AG09309 (cell line): ENCODE data around the gene GIPR.
A peak's percentile ranks its signal among the peaks of the same experiment; 100 is the strongest.

Source experiments
- DNase-seq: peaks from one replicate; pipeline ENCODE4 v3.0.0-alpha.2; 2010; ENCODE audit warnings: low read depth
- H3K4me3 ChIP-seq: 2 replicates; pipeline ENCODE4 v1.5.1; 2011; ENCODE audit warnings: mild to moderate bottlenecking, low read depth, low read length, moderate library complexity; ENCODE audit not compliant: control insufficient read depth
- TF ChIP-seq, protein P1 (sequence below): IDR thresholded peaks from 2 replicates; pipeline ENCODE4 v1.5.1; 2011; ENCODE audit warnings: mild to moderate bottlenecking, low read depth, low read length, inconsistent platforms; ENCODE audit not compliant: insufficient read depth, control insufficient read depth; ENCODE audit errors: missing control alignments

Gene GIPR

DNA sequence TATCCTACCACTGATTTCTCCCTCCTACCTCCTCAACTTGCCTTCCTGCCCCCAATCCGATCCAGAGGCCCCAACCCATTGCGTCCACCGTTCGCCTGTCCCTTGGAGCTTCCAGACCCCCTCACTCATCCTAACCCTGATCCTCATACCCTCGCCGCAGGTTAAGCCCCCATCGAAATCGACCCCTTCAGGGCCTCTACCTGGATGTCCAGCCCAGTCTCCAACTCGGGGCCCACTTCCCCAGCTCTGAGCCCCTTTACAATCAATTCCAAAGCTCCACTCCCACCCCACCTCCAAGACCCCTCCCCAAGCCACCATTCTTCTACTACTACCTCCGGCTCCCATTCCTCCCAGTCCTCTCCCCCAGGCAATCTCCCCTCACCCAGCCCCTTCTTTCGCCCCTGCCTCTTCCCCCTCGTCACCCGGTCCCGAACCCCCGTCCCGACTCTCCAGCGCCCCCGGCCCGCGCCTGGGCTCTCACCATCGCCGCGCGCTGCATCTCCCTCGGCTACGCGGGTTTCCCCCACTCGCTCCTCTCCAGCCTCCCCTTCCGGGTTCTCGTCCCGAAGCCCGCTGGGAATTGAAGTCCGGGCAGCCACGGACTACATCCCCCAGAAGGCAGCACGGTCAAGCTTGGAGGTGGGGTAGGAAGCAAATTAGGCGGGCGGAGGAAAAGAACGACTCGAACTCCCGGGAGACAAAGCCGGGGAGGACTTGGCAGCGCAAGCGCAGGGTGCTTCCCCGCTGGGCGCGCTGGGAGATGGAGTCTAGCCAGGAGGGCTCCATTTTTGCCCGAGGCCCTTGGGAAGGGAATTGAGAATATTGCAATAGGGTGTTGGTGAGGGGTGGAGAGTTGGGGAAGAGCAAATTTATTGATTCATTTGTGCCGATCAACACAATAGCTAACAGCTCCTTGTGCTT, 62.6 kb downstream of the GIPR start, which contains the start of gene FBXO46:
Gene FBXO46 (minus strand): TSS at position 529 of the 921 bp plus-strand sequence. CDS start 17,401 bp downstream, outside the sequence.
- DNase-seq = peak; percentile 94
- TF ChIP-seq, protein P1, sequence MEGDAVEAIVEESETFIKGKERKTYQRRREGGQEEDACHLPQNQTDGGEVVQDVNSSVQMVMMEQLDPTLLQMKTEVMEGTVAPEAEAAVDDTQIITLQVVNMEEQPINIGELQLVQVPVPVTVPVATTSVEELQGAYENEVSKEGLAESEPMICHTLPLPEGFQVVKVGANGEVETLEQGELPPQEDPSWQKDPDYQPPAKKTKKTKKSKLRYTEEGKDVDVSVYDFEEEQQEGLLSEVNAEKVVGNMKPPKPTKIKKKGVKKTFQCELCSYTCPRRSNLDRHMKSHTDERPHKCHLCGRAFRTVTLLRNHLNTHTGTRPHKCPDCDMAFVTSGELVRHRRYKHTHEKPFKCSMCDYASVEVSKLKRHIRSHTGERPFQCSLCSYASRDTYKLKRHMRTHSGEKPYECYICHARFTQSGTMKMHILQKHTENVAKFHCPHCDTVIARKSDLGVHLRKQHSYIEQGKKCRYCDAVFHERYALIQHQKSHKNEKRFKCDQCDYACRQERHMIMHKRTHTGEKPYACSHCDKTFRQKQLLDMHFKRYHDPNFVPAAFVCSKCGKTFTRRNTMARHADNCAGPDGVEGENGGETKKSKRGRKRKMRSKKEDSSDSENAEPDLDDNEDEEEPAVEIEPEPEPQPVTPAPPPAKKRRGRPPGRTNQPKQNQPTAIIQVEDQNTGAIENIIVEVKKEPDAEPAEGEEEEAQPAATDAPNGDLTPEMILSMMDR = no peak
- peak within 1 kb of the TSS; percentile 85 for H3K4me3 ChIP-seq
